Measurements from ENCODE around the gene SSBP2.
"Not testable (repeated sequence)": the region's sequence is repeated elsewhere in the genome, so short reads cannot be mapped to it uniquely, and the experiment has no call there.

GRCh38 chr5:81592085-81592484 is 158.8 kb downstream of the SSBP2 start:
- not testable (repeated sequence) for TF ChIP-seq CTCF (IDR thresholded peaks at IDR 0.05; ENCODE audit: insufficient read depth, low read length, poor library complexity, severe bottlenecking); EZH2phosphoT487 (conservative IDR thresholded peaks at IDR 0.05; ENCODE audit: low read length)

Measured in SU-DHL-6 (cell line).